HG03520 (cell line): ENCODE data around the gene ZKSCAN8.
"Not testable (repeated sequence)": the region's sequence is repeated elsewhere in the genome, so short reads cannot be mapped to it uniquely, and the experiment has no call there.

Source experiments
- ATAC-seq: cut with Tn5 transposase; IDR thresholded peaks from one replicate; pipeline ENCODE4 v1.9.1; 2021; ENCODE audit warnings: mild to moderate bottlenecking, moderate library complexity; ENCODE audit not compliant: unreplicated experiment

ZKSCAN8 gene

GRCh38 chr6:28141500-28142329 lies at the start of gene ZKSCAN8:
Gene ZKSCAN8, plus strand, starts transcription at chr6:28141883. Its CDS starts 6,525 bp downstream, at chr6:28148408.
- peak; percentile 75 for ATAC-seq

DNA sequence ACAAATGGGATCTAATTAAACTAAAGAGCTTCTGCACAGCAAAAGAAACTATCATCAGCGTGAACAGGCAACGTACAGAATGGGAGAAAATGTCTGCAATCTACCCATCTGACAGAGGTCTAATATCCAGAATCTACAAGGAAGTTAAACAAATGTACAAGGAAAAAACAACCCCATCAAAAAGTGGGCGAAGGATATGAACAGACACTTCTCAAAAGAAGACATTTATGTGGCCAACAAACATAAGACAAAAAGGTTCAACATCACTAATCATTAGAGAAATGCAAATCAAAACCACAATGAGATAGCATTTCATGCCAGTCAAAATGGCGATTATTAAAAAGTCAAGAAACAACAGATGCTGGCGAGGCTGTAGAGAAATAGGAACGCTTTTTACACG lies 39.5 kb upstream of the ZKSCAN8 start:
- ATAC-seq = not testable (repeated sequence)

- not testable (repeated sequence) for ATAC-seq
Observed at GRCh38 chr6:28102699-28103098, 39.0 kb upstream of the ZKSCAN8 start.

GRCh38 chr6:28104392-28105244 lies 37.1 kb upstream of the ZKSCAN8 start:
- ATAC-seq = peak; percentile 99

GRCh38 chr6:28105245-28105639 lies 36.4 kb upstream of the ZKSCAN8 start:
- no peak for ATAC-seq

- no peak for ATAC-seq
Observed at GRCh38 chr6:28107506-28107905, 34.2 kb upstream of the ZKSCAN8 start.

DNA sequence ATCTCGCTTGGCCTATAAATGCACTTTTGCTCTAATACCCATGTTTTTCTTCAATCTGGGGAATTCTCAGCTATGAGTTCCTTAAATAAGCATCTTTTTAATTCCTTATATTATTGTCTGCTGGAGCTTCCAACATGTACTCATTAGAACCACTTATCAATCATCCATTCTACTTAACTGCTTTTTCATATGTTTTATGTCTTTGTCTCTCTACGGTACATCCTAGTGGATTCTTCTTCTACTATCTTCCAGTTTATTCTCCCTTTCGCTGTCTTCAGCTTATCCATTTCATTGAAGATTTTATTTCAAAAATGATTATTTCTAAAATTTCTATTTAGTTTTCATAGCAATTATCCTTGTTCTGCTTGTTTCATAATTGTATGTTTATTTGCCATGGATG lies 29.7 kb upstream of the ZKSCAN8 start:
- no peak for ATAC-seq

DNA sequence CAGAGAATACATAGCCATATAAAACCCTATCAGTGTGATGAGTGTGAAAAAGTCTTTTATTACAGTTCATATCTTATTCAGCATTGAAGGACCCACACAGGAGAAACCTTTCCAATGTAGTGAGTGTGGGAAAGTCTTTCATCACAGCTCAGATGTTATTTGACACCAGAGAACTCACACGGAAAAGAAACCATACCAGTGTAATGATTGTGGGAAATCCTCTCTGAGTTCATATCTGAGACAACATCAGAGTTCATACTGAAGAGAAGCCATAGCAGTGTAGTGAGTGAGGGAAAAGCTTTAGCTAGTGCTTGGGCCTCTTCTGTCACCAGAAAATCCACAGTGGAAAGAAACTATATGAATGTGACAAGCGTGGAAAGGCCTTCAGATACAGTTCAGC lies 25.9 kb upstream of the ZKSCAN8 start:
- no peak for ATAC-seq

DNA sequence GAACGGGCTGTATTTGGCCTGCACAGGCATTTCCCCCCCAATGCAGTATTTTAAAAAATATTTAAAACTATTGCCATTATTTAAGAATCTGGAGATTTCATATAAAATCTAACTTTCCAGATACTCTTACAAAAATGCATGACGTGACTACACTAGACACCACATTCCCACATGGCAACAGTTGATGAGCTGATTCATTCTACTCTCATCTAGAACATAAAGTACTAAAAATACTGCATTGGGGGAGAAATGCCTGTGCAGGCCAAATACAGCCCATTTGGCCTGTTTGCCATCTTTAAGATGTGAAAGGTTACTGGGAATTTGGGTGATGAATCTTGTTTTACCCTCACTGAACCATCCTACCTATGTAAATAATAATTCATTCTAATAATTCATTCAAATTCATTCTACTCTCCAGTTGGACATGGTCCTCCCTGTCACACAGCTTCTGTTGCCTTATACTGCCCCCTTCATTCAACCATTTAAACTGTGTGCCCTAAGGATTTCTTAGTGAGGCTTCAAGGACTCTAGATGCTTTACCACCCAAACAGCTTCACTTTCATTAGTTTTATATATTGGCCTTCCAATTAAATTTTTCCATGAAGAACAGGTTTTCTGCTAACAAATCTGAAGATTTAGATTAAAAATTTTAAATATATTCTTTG lies 24.2 kb upstream of the ZKSCAN8 start:
- ATAC-seq = no peak

- ATAC-seq = no peak
Observed at GRCh38 chr6:28118217-28118616, 23.5 kb upstream of the ZKSCAN8 start.

GRCh38 chr6:28121876-28122275 lies 19.8 kb upstream of the ZKSCAN8 start:
- no peak for ATAC-seq

- ATAC-seq = not testable (repeated sequence)
Observed at GRCh38 chr6:28122283-28122682, 19.4 kb upstream of the ZKSCAN8 start.

DNA sequence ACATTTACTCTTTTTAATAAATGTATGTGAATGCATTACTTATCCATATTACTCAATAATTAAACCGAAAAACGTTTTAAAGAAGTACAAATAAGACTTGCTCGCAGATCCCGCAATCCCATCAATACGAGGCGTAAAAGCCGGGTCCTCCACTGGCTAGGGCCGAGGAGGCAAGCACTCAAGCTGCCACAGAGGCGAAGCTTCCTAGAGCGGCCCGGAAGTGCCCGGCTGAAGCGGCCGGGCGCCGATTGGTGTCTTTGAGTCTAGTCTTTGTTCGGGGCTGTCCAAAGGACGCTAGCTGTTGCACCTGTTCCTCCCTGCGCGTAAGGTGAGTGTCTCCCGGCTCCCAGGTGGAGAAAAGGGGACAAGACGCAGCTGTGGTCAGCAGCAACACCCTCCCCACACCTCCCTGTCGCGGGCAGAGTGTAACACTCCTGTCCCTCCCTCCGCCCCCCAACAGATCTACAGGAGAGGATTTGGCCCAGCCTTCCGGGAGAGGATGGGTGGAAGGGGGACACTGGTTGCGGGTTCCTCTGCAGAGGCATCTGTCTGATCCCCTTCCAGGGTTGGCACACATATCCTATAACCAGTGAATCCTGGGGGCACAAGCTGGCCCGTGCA lies 17.2 kb upstream of the ZKSCAN8 start, which contains the start of gene ZSCAN16:
Gene ZSCAN16, plus strand, starts transcription at position 260 of the 621 bp plus-strand sequence. CDS start 835 bp downstream, outside the sequence.
- peak; percentile 97 for ATAC-seq

GRCh38 chr6:28124971-28125353 lies 16.7 kb upstream of the ZKSCAN8 start:
- no peak for ATAC-seq

DNA sequence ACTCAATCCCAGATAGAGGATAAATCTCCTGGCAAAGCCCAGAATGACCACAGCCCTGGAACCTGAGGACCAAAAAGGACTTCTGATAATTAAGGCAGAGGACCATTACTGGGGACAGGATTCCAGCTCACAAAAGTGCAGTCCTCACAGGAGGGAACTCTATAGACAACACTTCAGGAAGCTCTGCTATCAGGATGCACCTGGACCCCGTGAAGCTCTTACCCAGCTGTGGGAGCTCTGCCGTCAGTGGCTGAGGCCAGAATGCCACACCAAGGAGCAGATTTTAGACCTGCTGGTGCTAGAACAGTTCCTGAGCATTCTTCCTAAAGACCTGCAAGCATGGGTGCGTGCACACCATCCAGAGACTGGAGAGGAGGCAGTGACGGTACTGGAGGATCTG lies 16.3 kb upstream of the ZKSCAN8 start:
- no peak for ATAC-seq

DNA sequence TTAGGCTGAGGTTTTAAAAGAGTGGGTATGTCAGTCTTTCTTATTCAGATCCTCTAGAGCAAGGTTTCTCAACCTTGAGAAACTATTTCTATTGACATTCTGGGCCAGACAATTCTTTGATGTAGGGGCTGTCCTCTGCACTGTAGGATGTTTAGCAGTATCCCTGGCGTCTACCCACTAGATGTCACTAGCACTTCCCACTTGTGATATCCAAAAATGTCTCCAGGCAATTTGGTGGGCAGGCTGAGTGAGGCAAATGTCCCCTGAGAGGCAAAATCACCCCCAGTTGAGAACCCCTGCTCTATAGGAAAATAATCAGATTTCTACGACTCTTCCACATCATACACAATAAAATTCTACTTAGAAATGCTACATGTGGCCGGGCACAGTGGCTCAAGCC lies 7.7 kb upstream of the ZKSCAN8 start:
- ATAC-seq = no peak

DNA sequence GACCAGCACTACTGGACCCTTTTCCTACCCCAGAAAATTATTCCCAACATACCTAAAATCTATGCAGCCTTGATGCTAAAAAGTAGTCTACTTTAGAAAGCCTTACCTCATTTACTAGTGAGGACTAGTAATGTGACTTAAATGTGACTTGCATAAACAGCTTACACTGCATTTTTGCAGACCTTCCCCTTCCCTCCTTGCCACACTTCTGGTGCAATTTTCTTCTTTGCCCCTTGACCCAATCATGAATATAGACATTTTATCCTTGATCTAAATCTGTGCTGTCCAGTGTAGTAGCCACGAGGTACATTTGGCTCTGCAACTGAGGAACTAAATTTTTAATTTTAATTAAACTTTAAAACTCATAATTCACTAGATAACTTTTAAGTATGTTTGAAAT lies 7.0 kb upstream of the ZKSCAN8 start:
- ATAC-seq = no peak

- no peak for ATAC-seq
Observed at GRCh38 chr6:28135393-28135792, 6.3 kb upstream of the ZKSCAN8 start.

DNA sequence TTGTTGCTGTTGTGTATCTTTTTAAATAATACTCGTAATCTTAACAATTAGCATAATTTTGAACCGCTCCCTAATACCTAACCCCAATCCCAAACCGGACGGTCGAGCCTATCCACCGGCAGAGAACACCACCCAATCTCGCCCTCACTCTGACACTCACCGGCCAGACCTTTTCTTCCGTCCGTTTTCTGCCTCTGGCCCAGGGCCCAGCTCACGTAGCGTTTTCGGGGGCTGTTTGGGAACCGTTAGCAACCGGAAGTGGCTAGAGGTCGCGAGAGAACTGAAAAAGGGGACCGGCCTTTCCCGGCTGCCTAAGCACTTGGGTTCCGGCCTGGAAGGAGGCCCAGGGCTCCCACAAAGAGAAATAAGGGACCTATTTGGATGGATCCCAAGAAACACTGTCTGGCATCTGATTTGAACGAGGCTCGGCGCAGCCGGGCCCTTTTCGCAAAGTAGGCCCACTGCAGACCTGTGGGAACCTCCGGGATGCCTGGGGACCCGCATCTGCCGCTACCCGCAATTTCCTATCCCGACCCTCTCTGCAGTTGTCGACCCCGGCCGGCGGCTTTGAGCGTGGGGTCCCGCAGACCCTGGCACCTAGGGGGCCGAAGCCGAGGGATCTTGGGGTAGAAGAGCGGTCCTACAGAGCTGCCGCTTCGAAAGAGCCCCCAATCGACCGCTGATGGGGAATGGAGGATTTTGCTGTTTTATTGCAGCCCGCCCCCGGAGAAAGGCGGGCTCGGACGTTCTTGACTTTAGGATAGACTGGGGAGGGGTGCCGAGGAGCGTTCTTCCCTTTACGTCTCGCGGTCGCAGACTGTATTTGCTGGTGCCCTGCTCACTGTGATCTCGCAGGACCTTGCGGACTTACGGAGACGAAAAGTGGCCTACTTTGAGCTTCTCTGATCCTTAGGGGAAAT lies 4.8 kb upstream of the ZKSCAN8 start:
- peak; percentile 66 for ATAC-seq

GRCh38 chr6:28137505-28137981 lies 4.1 kb upstream of the ZKSCAN8 start:
- no peak for ATAC-seq
